C4-2B (cell line): ENCODE data around the gene SARS1.
A peak's percentile ranks its signal among the peaks of the same experiment; 100 is the strongest.

Experiments used
- H3K27ac ChIP-seq: fragments of 450-650 bp; 2 replicates; pipeline ENCODE4 v1.5.1; 2017
- ZFX ChIP-seq: fragments of 450-650 bp; IDR thresholded peaks from 2 replicates; pipeline ENCODE4 v1.6.1; 2017
- TF ChIP-seq, protein P1 (sequence below): fragments of 450-650 bp; conservative IDR thresholded peaks from 2 replicates; pipeline ENCODE4 v1.5.1; 2017; ENCODE audit warnings: mild to moderate bottlenecking

Gene SARS1

DNA sequence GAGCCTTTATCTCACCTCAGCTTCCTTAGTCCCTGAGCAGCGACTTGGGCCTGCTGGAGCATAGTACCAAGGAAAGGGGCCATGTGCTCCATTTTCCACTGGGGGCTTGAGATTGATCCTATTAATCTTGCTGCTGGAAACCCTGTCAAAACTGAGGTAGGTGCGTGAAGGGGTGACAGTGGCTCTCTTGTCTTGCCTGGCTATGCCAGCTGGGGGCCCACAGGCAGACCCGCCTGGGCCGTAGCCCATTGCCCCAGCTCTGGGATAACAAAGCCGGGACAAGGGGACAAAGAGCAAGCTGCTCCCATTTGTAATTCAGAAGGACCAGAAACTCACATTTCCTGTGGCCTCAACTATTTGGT is 25.3 kb downstream of the SARS1 start:
- no peak for TF ChIP-seq ZFX
- TF ChIP-seq, protein P1, sequence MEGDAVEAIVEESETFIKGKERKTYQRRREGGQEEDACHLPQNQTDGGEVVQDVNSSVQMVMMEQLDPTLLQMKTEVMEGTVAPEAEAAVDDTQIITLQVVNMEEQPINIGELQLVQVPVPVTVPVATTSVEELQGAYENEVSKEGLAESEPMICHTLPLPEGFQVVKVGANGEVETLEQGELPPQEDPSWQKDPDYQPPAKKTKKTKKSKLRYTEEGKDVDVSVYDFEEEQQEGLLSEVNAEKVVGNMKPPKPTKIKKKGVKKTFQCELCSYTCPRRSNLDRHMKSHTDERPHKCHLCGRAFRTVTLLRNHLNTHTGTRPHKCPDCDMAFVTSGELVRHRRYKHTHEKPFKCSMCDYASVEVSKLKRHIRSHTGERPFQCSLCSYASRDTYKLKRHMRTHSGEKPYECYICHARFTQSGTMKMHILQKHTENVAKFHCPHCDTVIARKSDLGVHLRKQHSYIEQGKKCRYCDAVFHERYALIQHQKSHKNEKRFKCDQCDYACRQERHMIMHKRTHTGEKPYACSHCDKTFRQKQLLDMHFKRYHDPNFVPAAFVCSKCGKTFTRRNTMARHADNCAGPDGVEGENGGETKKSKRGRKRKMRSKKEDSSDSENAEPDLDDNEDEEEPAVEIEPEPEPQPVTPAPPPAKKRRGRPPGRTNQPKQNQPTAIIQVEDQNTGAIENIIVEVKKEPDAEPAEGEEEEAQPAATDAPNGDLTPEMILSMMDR: no peak
- H3K27ac ChIP-seq: no peak overlapping the region

DNA sequence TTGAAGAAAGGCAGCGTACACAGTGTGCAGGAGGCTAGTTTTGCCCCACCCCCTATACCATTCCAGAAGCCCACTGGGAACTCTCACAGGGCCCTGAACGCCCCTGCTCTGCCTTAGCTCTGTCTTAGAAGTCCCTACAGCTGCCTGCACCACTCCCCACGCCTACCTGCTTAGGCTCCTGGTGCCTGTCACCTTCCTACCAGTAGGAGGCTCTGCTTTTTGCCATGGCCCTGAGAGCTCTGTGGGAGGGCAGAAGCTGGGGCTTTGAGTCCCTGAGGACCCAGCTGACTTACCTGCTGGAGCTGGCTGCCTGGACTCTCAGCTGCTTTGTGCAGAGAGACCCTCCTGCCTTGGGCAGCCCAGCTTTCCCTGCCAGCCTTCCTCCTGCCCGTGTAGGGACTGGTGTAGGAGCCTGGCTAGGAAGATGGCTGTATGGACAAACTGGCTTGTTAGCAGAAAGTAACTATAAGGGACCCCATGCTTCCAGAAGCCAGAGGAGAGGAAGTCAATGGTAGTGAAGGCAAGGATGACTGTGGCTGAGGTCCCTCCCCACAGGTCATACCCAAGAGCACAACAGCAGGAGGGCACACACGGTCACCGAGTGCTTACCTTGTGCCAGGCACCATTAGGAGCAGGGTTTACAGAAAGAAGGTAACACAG is 25.8 kb downstream of the SARS1 start:
- H3K27ac ChIP-seq: no peak overlapping the region
- no peak for TF ChIP-seq ZFX
- TF ChIP-seq, protein P1: peak; percentile 60

DNA sequence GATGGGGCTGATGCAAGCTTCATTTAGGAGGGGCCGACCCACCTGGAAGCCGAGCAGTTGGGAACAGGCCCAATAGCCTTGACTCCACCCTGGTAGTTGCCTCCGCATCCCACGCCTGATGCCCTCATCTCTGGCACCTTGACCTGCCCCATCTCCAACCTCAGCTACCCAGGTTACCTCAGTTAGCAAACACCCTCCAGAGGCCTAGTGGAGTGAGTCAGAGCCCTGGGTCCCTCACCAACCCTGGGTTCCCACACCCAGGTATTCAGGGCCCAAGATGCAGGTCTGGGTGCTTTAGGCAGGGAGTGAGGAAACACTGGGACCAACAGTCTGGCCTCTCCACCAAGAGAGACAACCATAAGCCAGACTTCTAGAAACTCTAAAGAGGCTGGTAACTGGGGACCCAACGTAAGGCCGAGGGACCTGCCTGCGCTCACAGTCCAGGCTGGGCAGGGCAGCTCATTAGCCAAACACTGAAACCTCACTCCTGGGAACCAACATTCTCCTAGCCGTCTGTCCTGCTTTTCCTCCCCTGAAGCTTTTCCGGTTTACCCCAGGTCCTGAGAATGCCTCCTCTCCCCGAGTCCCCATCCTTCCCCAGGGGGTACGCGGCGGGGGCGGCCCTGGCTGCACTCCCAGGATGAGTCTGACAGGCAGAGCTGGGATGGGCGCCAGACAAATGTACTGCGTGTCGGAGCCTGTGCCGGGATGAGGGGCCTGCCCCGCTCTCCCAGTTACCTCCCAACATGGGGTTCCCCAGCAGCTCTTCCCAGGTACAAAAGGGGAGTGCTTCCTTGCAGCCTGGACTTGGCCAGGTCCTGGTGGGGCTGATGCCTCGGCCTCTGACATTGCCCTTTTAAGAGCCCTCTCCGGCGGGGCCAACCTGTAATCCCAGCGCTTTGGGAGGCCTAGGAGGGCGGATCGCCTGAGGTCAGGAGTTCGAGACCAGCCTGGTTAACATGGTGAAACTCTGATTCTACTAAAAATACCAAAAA is 26.7 kb downstream of the SARS1 start:
- H3K27ac ChIP-seq: no peak overlapping the region
- no peak for TF ChIP-seq ZFX
- TF ChIP-seq, protein P1: no peak

DNA sequence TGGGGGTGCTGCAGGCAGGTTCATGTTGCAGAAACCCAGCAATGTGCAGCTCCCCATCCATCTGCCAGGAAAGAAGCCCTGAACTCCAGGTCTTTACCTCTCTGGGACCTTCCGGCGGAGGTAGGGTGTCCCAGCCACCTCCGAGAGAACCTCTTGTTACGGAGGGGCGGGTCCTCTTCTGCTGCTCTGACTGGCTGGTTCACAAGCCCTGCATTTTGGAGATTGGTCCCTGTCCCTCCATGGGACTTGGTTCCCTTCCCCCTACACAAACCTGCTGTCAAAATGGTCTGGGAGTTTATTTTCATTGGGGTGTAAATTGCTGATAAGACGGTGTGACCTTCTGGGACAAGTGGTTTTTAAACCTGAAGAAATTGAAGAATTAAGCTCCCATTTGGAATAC is 27.6 kb downstream of the SARS1 start:
- H3K27ac ChIP-seq: no peak overlapping the region
- no peak for TF ChIP-seq ZFX
- TF ChIP-seq, protein P1: no peak

DNA sequence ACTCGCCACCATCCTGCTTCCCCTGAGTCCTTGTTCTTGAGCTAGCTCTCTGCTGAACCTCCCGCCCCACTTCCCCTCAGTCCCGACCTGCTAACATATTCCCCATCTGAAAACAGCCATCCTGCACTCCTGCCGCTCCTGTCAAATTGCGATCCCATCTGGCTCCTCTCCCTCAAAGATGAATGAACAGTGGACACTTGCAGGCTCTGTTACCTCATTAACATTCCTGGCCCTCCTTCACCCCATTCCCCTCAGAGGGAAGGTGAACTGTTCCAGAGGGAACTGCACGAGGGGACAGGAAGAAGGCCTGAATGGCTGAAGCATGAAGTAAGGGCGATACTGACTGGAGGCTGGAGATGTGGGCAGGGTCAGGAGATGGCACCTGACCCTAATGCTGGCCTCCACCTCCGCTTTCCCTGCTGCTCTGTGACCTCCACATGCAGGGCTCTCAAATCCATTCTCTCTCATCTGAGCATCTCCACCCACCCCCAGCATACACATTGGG is 28.2 kb downstream of the SARS1 start:
- no peak overlapping the region for H3K27ac ChIP-seq
- TF ChIP-seq ZFX: no peak
- TF ChIP-seq, protein P1: no peak

DNA sequence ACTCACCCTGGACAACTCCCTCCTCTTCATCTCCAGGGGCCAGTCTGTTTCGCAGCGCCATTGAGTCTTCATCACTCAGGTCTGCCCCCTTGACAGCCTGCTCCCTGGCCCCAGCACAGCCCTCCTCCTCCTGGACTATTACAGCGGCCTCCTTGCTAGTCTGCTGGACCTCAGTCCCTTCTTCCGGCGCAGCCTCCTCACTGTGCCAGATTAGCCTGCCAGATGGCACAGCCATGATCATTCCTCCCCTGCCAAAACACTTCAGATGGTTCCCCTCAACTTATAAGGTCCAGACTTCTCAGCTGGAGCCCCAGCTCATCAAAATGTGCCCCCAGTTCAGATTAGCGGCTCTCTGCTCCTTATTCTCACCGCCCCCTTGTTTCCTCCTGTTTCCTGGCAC is 28.7 kb downstream of the SARS1 start:
- no peak overlapping the region for H3K27ac ChIP-seq
- no peak for TF ChIP-seq ZFX
- TF ChIP-seq, protein P1: no peak

DNA sequence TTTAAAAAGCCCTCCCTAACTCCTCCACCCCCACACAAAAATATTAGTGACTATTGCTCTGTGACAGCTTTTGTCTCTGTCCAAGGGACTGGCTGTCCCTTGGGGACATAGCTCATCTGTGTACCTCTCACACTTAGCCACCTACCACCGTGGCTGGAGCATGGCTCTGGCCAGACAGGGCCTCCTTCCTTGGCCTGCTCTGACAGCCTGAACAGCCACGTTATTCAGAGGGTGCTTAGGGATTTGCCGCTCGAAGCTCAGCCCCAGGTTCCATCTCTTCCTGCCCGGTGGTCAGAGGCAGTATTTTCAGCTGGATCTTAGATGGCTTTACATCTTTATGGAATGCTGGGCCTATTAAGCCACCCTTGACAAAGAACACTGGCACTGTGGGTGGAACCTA is 29.5 kb downstream of the SARS1 start:
- TF ChIP-seq ZFX: no peak
- TF ChIP-seq, protein P1: no peak
- H3K27ac ChIP-seq: no peak overlapping the region
